ENCODE data around the gene ADAM11.

ADAM11 gene

DNA sequence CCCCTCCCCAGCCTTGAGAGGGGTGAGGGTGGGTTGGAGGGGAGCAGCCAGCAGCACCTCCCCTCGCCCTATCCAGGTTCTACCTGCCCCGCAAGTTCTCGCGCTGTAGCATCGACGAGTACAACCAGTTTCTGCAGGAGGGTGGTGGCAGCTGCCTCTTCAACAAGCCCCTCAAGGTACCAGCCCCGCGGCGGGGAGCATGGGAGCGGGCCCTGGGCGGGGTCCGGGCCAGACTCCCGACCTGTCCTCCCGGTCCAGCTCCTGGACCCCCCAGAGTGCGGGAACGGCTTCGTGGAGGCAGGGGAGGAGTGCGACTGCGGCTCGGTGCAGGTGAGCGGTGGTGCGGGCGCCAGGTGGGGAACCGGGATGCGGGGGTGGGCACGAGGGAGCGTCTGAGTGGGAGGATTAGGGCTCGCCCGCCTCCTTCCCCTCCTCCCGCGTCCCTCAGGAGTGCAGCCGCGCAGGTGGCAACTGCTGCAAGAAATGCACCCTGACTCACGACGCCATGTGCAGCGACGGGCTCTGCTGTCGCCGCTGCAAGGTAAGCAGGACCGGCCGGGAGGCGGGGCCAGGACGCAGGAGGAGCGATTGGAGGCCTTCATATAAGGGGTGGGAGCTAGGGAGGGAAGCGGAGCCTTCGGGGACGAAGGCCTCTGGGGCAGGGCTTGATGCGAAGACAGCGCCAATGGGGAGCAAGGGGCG, 16.5 kb downstream of the ADAM11 start:
- TF ChIP-seq, protein P1, sequence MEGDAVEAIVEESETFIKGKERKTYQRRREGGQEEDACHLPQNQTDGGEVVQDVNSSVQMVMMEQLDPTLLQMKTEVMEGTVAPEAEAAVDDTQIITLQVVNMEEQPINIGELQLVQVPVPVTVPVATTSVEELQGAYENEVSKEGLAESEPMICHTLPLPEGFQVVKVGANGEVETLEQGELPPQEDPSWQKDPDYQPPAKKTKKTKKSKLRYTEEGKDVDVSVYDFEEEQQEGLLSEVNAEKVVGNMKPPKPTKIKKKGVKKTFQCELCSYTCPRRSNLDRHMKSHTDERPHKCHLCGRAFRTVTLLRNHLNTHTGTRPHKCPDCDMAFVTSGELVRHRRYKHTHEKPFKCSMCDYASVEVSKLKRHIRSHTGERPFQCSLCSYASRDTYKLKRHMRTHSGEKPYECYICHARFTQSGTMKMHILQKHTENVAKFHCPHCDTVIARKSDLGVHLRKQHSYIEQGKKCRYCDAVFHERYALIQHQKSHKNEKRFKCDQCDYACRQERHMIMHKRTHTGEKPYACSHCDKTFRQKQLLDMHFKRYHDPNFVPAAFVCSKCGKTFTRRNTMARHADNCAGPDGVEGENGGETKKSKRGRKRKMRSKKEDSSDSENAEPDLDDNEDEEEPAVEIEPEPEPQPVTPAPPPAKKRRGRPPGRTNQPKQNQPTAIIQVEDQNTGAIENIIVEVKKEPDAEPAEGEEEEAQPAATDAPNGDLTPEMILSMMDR (conservative IDR thresholded peaks at IDR 0.05; ENCODE audit: control insufficient read depth, insufficient read depth, low read depth, low read length) = no peak
- peak overlapping the region; percentile 61 for H3K4me3 ChIP-seq (ENCODE audit: control insufficient read depth, low read depth, low read length)
- DNase-seq (ENCODE audit: low read depth) = peak; percentile 95

DNA sequence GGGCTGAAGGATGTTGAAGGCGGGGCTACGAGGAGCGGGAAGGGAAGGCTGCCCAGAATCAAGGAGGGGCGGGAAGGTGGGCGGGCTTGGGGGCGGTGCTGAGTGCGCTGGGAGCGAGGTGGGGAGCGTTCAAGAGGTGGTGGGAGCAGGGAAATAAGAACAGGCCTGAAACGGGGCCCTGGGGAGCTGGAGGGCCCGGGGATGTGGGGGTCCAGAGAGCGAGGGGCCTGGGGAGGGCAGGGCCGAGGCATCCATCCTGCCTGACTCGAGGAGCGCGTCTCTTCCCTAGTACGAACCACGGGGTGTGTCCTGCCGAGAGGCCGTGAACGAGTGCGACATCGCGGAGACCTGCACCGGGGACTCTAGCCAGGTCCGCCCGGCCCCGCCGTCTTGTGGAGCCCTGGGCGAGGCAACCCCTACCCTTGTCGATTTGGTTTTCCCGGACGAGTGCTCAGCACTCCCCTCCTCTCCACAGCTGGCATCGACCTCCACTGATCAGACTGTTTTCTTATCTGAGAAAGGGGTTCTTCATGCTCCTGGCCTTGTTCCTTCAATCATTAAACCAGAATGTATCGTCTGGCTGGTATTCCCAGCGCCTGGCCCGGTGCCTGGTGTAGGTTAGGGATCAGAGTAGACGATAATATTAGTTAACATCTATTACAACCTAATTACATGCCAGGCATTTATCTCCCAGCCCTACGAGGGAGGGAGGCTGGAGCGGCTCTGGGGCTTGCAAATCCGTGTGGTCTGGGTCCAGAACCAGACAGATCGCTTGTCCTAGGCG, 17.2 kb downstream of the ADAM11 start:
- DNase-seq (ENCODE audit: low read depth) = no peak
- peak overlapping the region; percentile 61 for H3K4me3 ChIP-seq (ENCODE audit: control insufficient read depth, low read depth, low read length)
- TF ChIP-seq, protein P1 (conservative IDR thresholded peaks at IDR 0.05; ENCODE audit: control insufficient read depth, insufficient read depth, low read depth, low read length) = no peak

DNA sequence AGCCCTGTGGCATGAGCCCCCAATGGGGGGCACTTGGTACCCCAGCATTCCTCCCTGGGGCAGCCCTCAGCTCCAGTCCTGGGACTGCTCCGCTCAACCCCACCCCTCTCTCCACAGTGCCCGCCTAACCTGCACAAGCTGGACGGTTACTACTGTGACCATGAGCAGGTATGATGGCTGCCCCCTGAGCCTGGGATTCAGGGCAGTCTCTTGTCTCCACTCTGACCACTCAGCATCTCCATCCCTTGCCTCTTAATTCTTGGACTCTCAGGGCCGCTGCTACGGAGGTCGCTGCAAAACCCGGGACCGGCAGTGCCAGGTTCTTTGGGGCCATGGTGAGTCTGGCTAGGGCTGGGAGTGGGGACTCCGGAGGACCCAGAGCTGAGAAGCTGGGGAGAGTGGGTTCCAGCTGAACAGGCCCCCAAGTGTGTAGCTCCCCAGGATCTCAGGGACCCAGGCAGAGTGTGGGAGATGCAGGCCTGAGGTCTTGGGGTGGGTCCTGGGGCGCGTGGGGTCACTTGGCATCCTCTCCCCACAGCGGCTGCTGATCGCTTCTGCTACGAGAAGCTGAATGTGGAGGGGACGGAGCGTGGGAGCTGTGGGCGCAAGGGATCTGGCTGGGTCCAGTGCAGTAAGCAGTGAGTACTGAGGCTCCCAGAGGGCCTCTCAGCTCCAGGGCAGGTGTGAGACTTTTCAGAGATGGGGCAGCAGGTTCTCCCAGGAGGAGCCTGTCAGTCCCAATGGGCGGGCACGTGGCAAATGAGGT, 18.0 kb downstream of the ADAM11 start:
- DNase-seq (ENCODE audit: low read depth) = no peak
- TF ChIP-seq, protein P1 (conservative IDR thresholded peaks at IDR 0.05; ENCODE audit: control insufficient read depth, insufficient read depth, low read depth, low read length) = no peak
- H3K4me3 ChIP-seq (ENCODE audit: control insufficient read depth, low read depth, low read length) = no peak overlapping the region

DNA sequence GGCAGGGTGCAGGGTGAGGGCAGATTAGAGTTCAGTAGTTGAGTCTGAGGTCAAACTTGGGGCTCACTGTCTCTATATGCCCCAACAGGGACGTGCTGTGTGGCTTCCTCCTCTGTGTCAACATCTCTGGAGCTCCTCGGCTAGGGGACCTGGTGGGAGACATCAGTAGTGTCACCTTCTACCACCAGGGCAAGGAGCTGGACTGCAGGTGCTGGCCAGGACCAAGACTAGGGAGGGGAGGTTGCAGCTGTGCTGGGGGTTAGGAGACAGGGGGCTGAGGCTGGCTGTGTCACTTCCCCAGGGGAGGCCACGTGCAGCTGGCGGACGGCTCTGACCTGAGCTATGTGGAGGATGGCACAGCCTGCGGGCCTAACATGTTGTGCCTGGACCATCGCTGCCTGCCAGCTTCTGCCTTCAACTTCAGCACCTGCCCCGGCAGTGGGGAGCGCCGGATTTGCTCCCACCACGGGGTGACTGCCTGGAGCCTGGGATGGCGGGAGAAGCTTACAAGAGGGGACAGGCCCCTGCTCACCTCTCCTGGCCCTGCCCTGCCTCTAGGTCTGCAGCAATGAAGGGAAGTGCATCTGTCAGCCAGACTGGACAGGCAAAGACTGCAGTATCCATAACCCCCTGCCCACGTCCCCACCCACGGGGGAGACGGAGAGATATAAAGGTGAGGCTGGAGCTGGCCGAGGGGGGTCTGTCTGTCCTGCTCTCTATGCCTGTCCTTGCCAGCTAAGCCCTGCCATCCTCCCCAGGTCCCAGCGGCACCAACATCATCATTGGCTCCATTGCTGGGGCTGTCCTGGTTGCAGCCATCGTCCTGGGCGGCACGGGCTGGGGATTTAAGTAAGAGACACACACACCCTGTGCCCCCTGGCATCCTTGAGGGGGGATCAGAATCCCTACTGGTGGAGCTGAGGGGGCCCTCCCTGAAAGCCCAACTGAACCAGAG, 18.9 kb downstream of the ADAM11 start:
- DNase-seq (ENCODE audit: low read depth) = no peak
- TF ChIP-seq, protein P1 (conservative IDR thresholded peaks at IDR 0.05; ENCODE audit: control insufficient read depth, insufficient read depth, low read depth, low read length) = no peak

DNA sequence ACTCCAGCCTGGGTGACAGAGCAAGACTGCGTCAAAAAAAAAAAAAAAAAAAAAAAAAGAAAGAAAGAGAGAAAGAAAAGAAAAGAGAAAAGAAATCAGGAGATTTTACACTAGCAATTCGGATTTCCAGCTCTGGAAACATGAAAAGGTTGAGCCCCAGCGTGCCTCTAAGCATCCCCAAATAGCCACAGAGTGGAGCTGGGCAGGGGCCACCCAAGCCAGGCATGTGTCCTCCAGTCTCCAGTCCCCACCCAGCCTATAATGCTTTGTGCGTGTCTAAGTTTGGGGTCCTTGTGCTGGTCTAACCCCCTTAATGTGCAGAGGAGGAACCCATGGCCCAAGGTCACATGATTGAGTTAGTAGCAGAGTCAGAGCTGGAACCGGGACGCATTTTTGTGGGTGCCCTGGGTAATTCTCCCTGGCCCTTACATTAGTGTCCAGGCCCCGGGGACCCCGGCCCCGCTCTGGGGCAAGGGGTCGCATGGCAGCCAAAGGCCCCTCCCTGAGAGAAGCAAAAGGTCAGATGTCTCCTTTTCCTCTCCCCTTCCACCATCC, 19.9 kb downstream of the ADAM11 start:
- no peak for DNase-seq (ENCODE audit: low read depth)
- TF ChIP-seq, protein P1 (conservative IDR thresholded peaks at IDR 0.05; ENCODE audit: control insufficient read depth, insufficient read depth, low read depth, low read length) = no peak
- H3K4me3 ChIP-seq (ENCODE audit: control insufficient read depth, low read depth, low read length) = no peak overlapping the region

More for the DNA sequence above, 18.9 kb downstream of the ADAM11 start:
- no peak overlapping the region for H3K4me3 ChIP-seq (ENCODE audit: control insufficient read depth, low read depth, low read length)

Measured in fibroblast of mammary gland (primary cell).